HCT116 (cell line): ENCODE data around the gene TMEM256. TPM values are rescaled to one million over a fixed set of nuclear protein-coding genes. Genes with fewer than 3 reads are reported as not detected.

Experiments used
- ATAC-seq: fragments of 200-7000 bp; cut with Tn5 transposase; 2 replicates; pipeline ENCODE4 v1.9.1; 2020; ENCODE audit warnings: mild to moderate bottlenecking, moderate library complexity
- BruUV-seq: library from RNA; stranded (reverse); fragments of 400-500 nt; replicated peaks from 2 replicates; lab custom pipeline; 2021; lab: Mats Ljungman, UMichigan
- CTCF ChIA-PET: fragments of 300-600 bp; sonication (Branson Sonifier 250); formaldehyde crosslinking; loops from one replicate; lab custom pipeline; 2021; ENCODE audit warnings: antibody characterized with exemption; lab: Charles Lee
- POLR2A ChIA-PET: fragments of 300-600, 350-600 bp; sonication (Branson Sonifier 250); formaldehyde crosslinking; loops from one replicate; lab custom pipeline; 2021; ENCODE audit warnings: antibody characterized with exemption; lab: Charles Lee
- RAD21 ChIA-PET, 2 experiments: fragments of 300-600 bp; sonication (Branson Sonifier 250); formaldehyde crosslinking; loops; one replicate each; lab custom pipeline; 2023; ENCODE audit warnings: low total read pairs in 2 of 2; ENCODE audit not compliant: uncharacterized antibody in 2 of 2, unreplicated experiment in 2 of 2, low non-redundant PET in 1 of 2; lab: Charles Lee
- DNase-seq: peaks from one replicate; pipeline ENCODE4 v3.0.0-alpha.2; 2010; ENCODE audit warnings: low read depth, low spot score
- H2AFZ ChIP-seq: fragments of 200-600 bp; shearing (Covaris generic), sonication (generic); 2 replicates; pipeline ENCODE4 v1.6.1; 2017; ENCODE audit warnings: low read depth, mixed run types, mixed read lengths, antibody characterized with exemption, low read length; ENCODE audit not compliant: poor library complexity, severe bottlenecking
- H3K27ac ChIP-seq: 2 replicates; pipeline ENCODE4 v1.5.1; 2012; ENCODE audit warnings: low read depth, low read length
- H3K27me3 ChIP-seq: fragments of 200-600 bp; sonication (generic); 2 replicates; pipeline ENCODE4 v1.6.1; 2016; ENCODE audit warnings: mixed run types, low read length, mixed read lengths; ENCODE audit not compliant: insufficient read depth
- H3K36me3 ChIP-seq, 2 experiments: fragments of 200-500 bp in 1 of 2; fragments of 200-600 bp in 1 of 2; sonication (Bioruptor generic) in 1 of 2; sonication (generic) in 1 of 2; 2 replicates each; pipeline versions ENCODE4 v1.5.1 to v1.6.1; 2014 to 2016; ENCODE audit warnings: low read length in 2 of 2, inconsistent platforms in 1 of 2, mixed read lengths in 1 of 2, mixed run types in 1 of 2; ENCODE audit not compliant: insufficient read depth in 2 of 2, control insufficient read depth in 1 of 2
- H3K4me1 ChIP-seq, 2 experiments: fragments of 200-600 bp in 1 of 2; sonication (generic) in 1 of 2; 2 replicates each; pipeline versions ENCODE4 v1.5.1 to v1.6.1; 2012 to 2017; ENCODE audit warnings: low read length in 2 of 2, inconsistent platforms in 1 of 2, mild to moderate bottlenecking in 1 of 2, mixed read lengths in 1 of 2, mixed run types in 1 of 2, moderate library complexity in 1 of 2; ENCODE audit not compliant: insufficient read depth in 2 of 2, control insufficient read depth in 1 of 2
- H3K4me2 ChIP-seq: fragments of 200-600 bp; sonication (generic); 2 replicates; pipeline ENCODE4 v1.6.1; 2017; ENCODE audit warnings: mixed run types, low read length, mixed read lengths
- H3K4me3 ChIP-seq, 2 experiments: fragments of 200-600 bp in 1 of 2; sonication (generic) in 1 of 2; replicated peaks in 1 of 2; 2 replicates each; pipeline ENCODE4 v1.5.1; 2011 to 2016; ENCODE audit warnings: low read length in 2 of 2, control low read depth in 1 of 2, low read depth in 1 of 2, mild to moderate bottlenecking in 1 of 2, mixed read lengths in 1 of 2, mixed run types in 1 of 2
- H3K79me2 ChIP-seq: fragments of 200-600 bp; sonication (generic); 2 replicates; pipeline ENCODE4 v1.6.1; 2017; ENCODE audit warnings: mild to moderate bottlenecking, mixed run types, low read length, moderate library complexity, mixed read lengths; ENCODE audit not compliant: insufficient read depth
- H3K9ac ChIP-seq: fragments of 200-600 bp; sonication (generic); 2 replicates; pipeline ENCODE4 v1.6.1; 2016; ENCODE audit warnings: low read length, mixed read lengths
- H3K9me2 ChIP-seq: fragments of 200-600 bp; sonication (generic), shearing (Covaris generic); 2 replicates; pipeline ENCODE4 v1.6.1; 2017; ENCODE audit warnings: mixed run types, mild to moderate bottlenecking, moderate library complexity; ENCODE audit not compliant: insufficient read depth
- H3K9me3 ChIP-seq, 2 experiments: fragments of 200-500 bp in 1 of 2; fragments of 200-600 bp in 1 of 2; sonication (Bioruptor generic) in 1 of 2; sonication (generic) in 1 of 2; 2 replicates each; pipeline ENCODE4 v1.6.1; 2014 to 2017; ENCODE audit warnings: low read length in 2 of 2, mixed read lengths in 2 of 2, inconsistent platforms in 1 of 2, low read depth in 1 of 2, mild to moderate bottlenecking in 1 of 2, mixed run types in 1 of 2, moderate library complexity in 1 of 2; ENCODE audit not compliant: control insufficient read depth in 1 of 2, insufficient read depth in 1 of 2
- H4K20me1 ChIP-seq: fragments of 200-600 bp; sonication (generic), shearing (Covaris generic); 2 replicates; pipeline ENCODE4 v1.6.1; 2017; ENCODE audit warnings: mixed run types, mild to moderate bottlenecking, moderate library complexity; ENCODE audit not compliant: insufficient read depth
- CEBPB ChIP-seq: IDR thresholded peaks from 2 replicates; pipeline ENCODE4 v1.6.1; 2012; ENCODE audit warnings: low read depth
- ELF1 ChIP-seq: IDR thresholded peaks from 2 replicates; pipeline ENCODE4 v1.6.1; 2012; ENCODE audit warnings: low read depth, borderline replicate concordance
- EZH2 ChIP-seq: fragments of 200-600 bp; sonication (generic); IDR thresholded peaks from 2 replicates; pipeline ENCODE4 v1.6.1; 2017; ENCODE audit warnings: antibody characterized with exemption, mixed run types
- EZH2phosphoT487 ChIP-seq: fragments of 200-600 bp; IDR thresholded peaks from 2 replicates; pipeline ENCODE4 v1.6.1; 2018; ENCODE audit warnings: antibody characterized with exemption, borderline replicate concordance
- FOSL1 ChIP-seq: IDR thresholded peaks from 2 replicates; pipeline ENCODE4 v1.6.1; 2012; ENCODE audit warnings: low read depth
- JUND ChIP-seq: IDR thresholded peaks from 2 replicates; pipeline ENCODE4 v1.6.1; 2012
- MAX ChIP-seq: IDR thresholded peaks from 2 replicates; pipeline ENCODE4 v1.6.1; 2012
- POLR2A ChIP-seq: IDR thresholded peaks from 2 replicates; pipeline ENCODE4 v1.7.0; 2011; ENCODE audit warnings: borderline replicate concordance; ENCODE audit not compliant: insufficient read depth, insufficient read length; ENCODE audit errors: extremely low read depth
- POLR2AphosphoS5 ChIP-seq: IDR thresholded peaks from 2 replicates; pipeline ENCODE4 v1.6.1; 2011; ENCODE audit warnings: mild to moderate bottlenecking, low read depth, low read length, moderate library complexity
- RAD21 ChIP-seq: IDR thresholded peaks from 2 replicates; pipeline ENCODE4 v1.6.1; 2012; ENCODE audit warnings: low read depth, mild to moderate bottlenecking
- REST ChIP-seq: IDR thresholded peaks from 2 replicates; pipeline ENCODE4 v1.6.1; 2012; ENCODE audit warnings: low read depth
- SIN3A ChIP-seq: IDR thresholded peaks from 2 replicates; pipeline ENCODE4 v1.6.1; 2012; ENCODE audit warnings: low read depth
- SP1 ChIP-seq: IDR thresholded peaks from 2 replicates; pipeline ENCODE4 v1.6.1; 2012; ENCODE audit warnings: low read depth
- SRF ChIP-seq: IDR thresholded peaks from 2 replicates; pipeline ENCODE4 v1.6.1; 2012; ENCODE audit warnings: low read depth
- TCF7L2 ChIP-seq: IDR thresholded peaks from 2 replicates; pipeline ENCODE4 v1.7.0; 2011; ENCODE audit warnings: borderline replicate concordance, inconsistent platforms; ENCODE audit not compliant: insufficient read depth, insufficient read length; ENCODE audit errors: extremely low read depth
- YY1 ChIP-seq: IDR thresholded peaks from 2 replicates; pipeline ENCODE4 v1.6.1; 2011; ENCODE audit warnings: low read length, low read depth, moderate library complexity, mild to moderate bottlenecking; ENCODE audit not compliant: insufficient replicate concordance; ENCODE audit errors: extremely low read depth
- ZBTB33 ChIP-seq: IDR thresholded peaks from 2 replicates; pipeline ENCODE4 v1.6.1; 2011; ENCODE audit warnings: mild to moderate bottlenecking, low read length, moderate library complexity; ENCODE audit not compliant: insufficient replicate concordance; ENCODE audit errors: extremely low read depth
- ZFX ChIP-seq: fragments of 450-650 bp; IDR thresholded peaks from 2 replicates; pipeline ENCODE4 v1.6.1; 2017
- ZNF274 ChIP-seq: fragments of 200-500 bp; sonication (Bioruptor generic); IDR thresholded peaks from 2 replicates; pipeline ENCODE4 v1.6.1; 2014; ENCODE audit warnings: mild to moderate bottlenecking, low read depth, low read length, inconsistent platforms
- intact Hi-C: fragments of 100-400 bp; cut with micrococcal nuclease; formaldehyde crosslinking; loops from 2 replicates; pipeline ENCODE4 v1.10.0; 2022
- total RNA-seq: library from RNA; stranded (reverse); gene quantifications from one replicate; pipeline ENCODE4 v1.2.1, GENCODE V29; 2021; ENCODE audit not compliant: unreplicated experiment

Gene TMEM256
- total RNA-seq, 1 experiment from 2014 or later = 110 TPM

GRCh38 chr17:7425756-7426155, 21.9 kb upstream of the TMEM256 start (continued):
- TF ChIP-seq FOSL1 = no peak

- Histone ChIP-seq H3K36me3 (no peaks in the 10 kb centered on the region), H4K20me1 (no peaks in the 10 kb centered on the region), H3K4me2 (no peak within 1 kb of the TSS), H3K9ac (no peak within 1 kb of the TSS), H3K27ac (no peak within 1 kb of the TSS), H3K79me2 (no peaks in the 10 kb centered on the region), H2AFZ (no peak within 1 kb of the TSS), H3K4me1 (no peaks in the 10 kb centered on the region), H3K27me3 (no peaks in the 10 kb centered on the region), H3K9me3 (no peaks in the 10 kb centered on the region), H3K4me3 (no peak within 1 kb of the TSS), H3K9me2 (no peaks in the 10 kb centered on the region)
- intact Hi-C loops = no loop called here
- no TSS peak for BruUV-seq
- CTCF ChIA-PET = no interaction called here
- no peak for ATAC-seq
- no peak for DNase-seq
- no peak for TF ChIP-seq EZH2phosphoT487
- TF ChIP-seq JUND = no peak
- no peak for TF ChIP-seq POLR2A
- no peak for TF ChIP-seq MAX
- no peak for TF ChIP-seq EZH2
- TF ChIP-seq POLR2AphosphoS5 = no peak
- TF ChIP-seq SIN3A = no peak
- no peak for TF ChIP-seq YY1
- no peak for TF ChIP-seq ELF1
- TF ChIP-seq CEBPB = no peak
- no peak for TF ChIP-seq RAD21
- no peak for TF ChIP-seq SP1
- TF ChIP-seq FOSL1 = no peak
- TF ChIP-seq ZBTB33 = no peak
- no peak for TF ChIP-seq SRF
- TF ChIP-seq REST = no peak
- no peak for TF ChIP-seq ZNF274
- no peak for TF ChIP-seq TCF7L2
- TF ChIP-seq ZFX = no peak
- RAD21 ChIA-PET = no interaction called here
- POLR2A ChIA-PET = interaction anchor here (1.0 kb wide), 1 partner anchor 11 kb away, joined by 4 read pairs; no protein-coding TSS in a partner anchor
Observed at GRCh38 chr17:7425316-7425715, 21.4 kb upstream of the TMEM256 start, which contains the start of gene SPEM2. TSS of gene SPEM2 (plus strand) at chr17:7425616. CDS start at chr17:7425689, 73 bp downstream.
